GM11168 (cell line): ENCODE measurements around the gene UNC5C.

ENCODE experiments used
- in situ Hi-C: fragments of 300-500 bp; cut with MboI; formaldehyde crosslinking; loops from one replicate; pipeline ENCODE4 v1.12.0; 2022; ENCODE audit warnings: low sequenced_read_pairs; ENCODE audit not compliant: unreplicated experiment

The UNC5C gene

DNA sequence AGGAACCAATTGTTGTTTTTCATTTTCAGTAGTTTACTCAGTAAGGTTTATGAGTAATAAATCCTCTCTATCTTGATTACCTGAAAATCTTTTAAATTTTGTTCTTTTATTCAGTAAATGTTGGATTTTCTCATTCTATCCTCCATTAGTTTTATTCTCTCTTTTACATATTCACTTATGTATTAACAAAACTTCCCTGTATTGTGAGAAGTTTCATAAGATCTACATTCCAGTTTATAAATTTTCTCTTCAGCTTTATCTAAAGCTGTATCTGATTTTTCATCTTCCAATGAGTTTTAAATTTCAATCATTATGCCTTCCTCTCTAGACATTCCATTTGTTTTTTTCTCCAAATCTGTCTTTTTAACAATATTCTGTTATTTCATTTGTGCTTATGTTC lies 310.2 kb downstream of the UNC5C start:
- in situ Hi-C loops, result no loop called here

DNA sequence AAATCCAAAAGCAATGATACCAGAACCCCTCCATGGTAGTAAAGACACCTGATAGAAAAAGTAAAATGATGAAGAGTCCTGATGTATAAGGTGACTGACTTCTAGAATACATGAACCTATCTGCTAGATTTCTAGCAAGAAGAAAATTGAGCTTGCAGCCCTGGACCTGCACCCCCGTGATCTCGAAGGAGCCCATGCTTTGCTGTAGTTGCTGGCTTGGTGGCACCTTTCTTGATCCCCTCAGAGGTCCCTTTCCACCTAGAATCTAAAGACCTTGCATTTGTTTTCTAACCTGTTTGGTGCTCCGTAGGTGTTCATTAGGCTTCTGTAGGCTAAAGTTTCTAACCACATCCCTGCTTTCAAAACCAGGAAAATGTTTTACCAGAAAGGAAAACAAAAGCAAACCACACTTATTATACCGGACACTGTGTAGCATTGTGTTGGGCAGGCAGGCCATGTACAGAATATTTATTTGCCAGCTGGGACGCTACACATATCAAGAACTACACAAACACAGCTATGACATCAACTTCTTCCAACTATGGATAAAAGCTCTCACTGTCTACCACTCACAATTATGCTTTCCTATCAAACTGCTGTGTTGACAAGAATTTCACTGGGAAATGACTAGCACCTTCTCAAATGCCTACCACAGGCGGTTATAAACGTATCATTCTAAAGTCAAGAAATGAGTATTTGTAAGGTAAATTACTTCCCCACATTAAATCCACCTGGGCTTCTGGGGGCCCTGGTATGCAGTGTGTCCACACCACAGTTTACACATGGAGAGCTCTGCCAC lies 316.2 kb downstream of the UNC5C start:
- in situ Hi-C loops, result no loop called here

GRCh38 chr4:95231681-95232080 lies 317.1 kb downstream of the UNC5C start:
- in situ Hi-C loops, result no loop called here

- in situ Hi-C loops, result no loop called here
Observed at GRCh38 chr4:95225849-95226248, 322.9 kb downstream of the UNC5C start.

DNA sequence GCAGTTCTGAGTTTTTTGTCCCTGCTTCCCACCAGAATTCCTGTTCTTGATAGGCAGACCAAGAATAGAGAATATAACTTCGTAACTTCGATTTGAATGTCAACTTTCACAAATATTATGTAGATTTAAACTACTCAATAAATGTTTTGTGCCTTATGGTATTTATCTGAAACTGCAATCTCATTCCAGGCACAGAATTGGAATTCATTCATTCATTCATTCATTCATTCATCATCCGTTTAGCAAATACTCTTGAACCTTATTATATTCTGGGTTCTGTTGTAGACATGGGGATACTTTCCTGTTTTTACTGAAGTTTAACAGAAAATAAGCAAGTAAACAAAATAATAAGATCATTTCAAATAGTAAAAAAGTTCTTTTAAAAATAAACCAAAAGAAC lies 324.4 kb downstream of the UNC5C start:
- in situ Hi-C loops, result no loop called here

DNA sequence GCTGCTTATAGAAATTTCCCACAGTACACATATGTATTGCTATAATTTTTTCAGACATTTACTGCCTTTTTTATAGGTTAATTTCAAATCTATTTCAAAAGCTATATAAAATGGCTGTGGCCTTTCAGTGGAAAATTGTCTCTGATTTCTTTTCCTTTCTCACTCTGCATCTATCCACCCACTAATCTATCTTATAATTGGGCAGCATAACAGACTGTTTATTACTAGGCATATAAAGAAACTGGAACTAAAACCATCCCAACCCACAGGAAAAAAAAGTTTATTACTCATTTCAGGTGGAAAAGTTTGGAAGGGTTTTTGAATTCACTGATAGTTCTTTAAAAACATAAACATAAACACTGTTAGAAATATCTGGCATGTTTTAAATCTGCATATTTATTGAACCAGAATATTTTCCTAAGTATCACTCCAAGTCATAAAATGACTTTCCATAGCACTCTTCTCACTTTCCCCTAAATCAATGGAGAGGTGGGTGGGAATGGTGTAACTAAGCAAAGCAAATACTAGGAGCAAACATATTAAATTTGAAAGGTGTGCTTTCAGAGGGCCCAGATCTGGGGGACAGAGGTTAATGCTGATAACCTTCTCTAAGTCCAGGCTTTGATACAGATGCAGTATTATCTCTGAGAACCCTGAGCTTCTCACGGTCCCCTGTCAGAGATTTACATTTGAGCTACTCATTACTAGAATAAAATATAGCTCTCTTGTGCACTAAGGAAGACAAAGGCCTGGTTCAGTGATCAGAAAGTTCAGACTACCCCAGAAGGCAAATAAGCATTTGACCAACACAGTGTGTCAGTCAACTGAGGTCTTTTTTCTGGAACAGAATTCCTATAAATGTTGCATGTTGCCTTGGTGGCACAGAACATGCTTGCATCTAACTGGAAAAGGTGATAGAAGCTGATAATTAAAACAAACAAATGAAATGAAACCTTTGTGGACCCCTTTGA lies 328.3 kb downstream of the UNC5C start:
- in situ Hi-C loops, result no loop called here

- in situ Hi-C loops, result no loop called here
Observed at GRCh38 chr4:95219109-95219508, 329.7 kb downstream of the UNC5C start.

DNA sequence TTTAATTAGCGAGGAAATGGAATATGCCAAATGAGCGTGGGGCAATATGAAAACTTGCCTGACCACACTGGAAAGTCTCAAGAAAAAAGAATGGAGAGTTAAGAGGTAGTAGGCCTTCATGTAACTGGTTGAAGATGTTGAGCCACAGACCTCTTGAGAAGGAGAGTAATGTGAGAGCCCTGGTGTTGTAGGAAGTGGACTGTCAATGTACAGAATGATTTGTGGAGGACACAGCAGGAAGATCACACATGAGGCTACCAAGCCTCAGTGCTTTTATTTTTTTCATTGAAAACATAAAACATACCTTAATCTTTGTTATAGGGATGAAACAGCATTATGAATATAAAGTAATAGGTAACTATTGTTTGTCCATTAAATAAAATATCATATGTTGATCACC lies 331.6 kb downstream of the UNC5C start:
- in situ Hi-C loops, result no loop called here

DNA sequence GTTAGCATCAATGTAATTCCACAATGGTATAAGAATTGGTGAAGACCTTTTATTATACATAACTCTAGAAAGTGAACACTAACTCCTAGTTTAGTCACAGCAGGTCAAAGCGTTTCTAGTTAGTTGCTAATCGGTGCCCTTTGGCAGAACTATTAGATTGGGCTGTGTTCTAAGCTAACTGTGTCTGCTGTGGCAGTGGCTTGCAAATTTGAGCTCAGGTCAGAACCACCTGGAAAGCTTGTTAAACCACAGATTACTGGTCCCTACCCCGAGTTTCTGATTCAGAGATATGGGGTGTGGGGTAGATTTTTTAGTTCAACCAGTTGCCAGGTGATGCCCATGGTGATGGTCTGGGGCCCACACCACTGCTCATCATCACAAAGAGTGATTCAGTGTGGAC lies 332.1 kb downstream of the UNC5C start:
- in situ Hi-C loops, result no loop called here

DNA sequence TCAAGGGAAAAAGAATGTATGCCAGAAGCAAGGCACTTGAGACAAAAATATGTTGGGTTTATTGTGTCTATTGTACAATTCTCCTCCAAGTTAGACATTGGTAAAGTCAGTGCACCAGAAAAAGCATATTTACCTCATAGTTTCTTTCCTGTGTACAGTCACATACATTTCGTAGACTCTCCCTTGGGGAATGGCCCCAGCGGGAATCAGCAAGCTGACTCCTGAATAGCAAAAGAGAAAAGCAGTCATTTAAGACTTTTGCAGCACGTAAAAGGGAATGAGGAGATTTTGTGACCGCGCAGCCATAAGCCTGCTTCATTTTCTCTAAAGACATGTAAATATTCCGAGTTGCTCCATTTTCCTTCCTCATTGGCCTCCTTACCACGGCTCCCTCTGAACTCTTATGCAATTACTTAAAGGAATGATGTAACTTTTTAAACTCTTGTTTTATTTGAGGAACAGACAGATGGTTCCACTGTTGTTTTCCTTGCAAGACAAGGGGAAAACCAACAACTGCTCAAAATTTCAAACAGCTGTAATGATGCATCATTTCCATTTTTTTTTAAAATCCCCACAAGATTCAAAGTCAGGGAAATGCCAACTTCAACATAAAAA lies 332.7 kb downstream of the UNC5C start:
- in situ Hi-C loops, result no loop called here

- in situ Hi-C loops, result no loop called here
Observed at GRCh38 chr4:95215043-95215442, 333.7 kb downstream of the UNC5C start.

DNA sequence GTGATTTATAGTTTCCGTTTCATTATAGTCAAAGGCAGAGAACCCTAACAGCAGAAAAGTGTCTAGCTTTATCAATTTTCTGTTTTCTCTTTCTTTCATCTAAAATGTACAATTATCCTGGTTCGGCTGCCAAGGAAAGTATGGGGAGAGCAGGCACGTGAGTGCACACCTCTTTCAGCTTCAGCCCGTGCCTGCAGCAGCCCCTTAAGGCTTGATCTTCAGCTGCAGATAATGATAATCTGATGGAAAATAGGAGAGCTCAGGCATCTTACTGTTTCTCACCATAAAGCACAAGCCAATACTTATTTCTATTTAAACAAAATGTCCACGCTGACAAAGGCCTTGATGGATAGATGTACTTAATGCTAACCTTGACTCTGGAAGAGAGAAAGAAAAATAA lies 334.4 kb downstream of the UNC5C start:
- in situ Hi-C loops, result no loop called here

DNA sequence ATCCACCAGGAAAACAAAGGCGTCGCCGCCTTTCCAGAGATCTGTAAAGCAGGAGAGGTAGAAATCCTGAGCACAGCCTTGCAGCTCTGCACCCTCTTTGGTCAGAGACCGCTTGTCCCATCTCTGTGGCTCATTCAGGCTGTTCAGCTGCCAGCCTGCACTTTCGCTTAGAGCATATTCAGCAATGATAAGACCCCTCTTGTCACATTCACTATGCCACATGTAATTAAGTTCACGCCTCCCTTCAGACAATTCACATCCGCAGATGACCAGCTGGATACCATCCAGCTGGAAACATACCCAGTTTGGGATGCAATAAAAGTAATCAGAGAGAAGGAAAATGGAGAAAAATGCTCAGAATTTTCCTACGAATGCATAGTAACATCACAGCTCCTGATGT lies 335.4 kb downstream of the UNC5C start:
- in situ Hi-C loops, result no loop called here

- in situ Hi-C loops, result no loop called here
Observed at GRCh38 chr4:95212692-95213091, 336.1 kb downstream of the UNC5C start.

- in situ Hi-C loops, result no loop called here
Observed at GRCh38 chr4:95209927-95210326, 338.8 kb downstream of the UNC5C start.

- in situ Hi-C loops, result no loop called here
Observed at GRCh38 chr4:95204873-95205272, 343.9 kb downstream of the UNC5C start.

- in situ Hi-C loops, result no loop called here
Observed at GRCh38 chr4:95204267-95204844, 344.4 kb downstream of the UNC5C start.

DNA sequence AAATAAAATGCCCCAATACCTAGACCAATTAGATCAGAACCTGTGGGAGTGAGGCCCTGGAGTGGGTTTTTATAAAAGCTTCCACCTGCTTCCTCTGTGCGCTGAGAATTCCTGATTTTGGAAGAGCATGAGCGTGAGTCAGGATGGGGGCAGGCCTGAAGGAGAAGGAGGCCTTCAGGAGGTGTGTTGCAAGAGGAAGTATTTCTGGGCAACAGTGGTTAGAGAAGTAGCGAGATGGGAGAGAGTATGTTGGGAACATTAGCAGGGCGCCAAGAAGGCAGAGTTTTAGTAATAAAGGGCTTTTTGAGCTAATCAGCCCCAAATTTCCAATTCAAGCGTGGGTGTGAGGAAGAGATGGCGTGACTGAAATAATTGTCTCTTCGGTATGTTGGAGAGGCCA lies 349.8 kb downstream of the UNC5C start:
- in situ Hi-C loops, result no loop called here

- in situ Hi-C loops, result no loop called here
Observed at GRCh38 chr4:95197353-95197752, 351.4 kb downstream of the UNC5C start.

DNA sequence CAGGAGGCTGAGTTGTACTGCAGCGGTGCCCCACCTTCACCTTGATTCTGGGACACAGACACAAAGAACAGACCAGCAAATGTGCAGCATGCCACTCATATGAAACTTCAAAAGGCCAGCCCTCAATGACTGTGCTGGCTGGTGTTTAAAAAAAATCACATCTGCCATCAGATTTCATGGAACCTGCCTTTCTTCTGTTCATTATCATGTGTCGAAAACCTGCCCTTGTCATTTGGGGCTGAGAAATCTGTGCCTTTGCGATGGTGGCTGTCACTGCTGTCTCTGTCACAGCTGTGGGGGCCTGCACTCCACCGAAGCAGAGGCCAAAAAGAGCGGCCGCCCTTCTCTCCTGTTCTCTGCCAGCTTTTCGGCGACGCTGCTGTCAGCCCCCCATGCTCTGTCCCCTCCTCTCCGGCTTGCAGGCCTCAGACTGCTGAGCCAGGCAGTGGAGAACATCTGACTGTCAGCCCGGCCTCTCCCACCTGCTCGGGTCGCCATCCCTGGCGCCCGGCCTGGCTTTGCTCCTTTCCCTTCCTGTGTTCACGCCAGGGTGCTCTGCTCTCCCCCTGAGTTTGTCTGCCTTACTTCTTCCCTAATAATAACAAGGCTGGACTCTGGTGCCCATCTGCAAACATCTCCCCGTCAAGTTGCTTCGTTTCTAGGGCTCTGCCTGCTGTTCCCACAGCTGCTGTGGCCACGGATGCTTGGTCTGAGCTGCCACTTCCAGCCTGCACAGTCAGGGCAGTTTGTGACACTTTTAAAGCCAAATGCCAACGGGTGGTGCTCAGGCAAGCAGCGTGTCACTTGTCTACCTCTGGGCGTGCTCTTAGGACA lies 355.2 kb downstream of the UNC5C start:
- in situ Hi-C loops, result no loop called here
